Islet precursor cell (in vitro differentiated cells): ENCODE measurements around the gene CDK2AP2.

ENCODE experiments used
- DNase-seq: peaks from one replicate; pipeline ENCODE4 v3.0.0-alpha.2; 2018

CDK2AP2 gene

DNA sequence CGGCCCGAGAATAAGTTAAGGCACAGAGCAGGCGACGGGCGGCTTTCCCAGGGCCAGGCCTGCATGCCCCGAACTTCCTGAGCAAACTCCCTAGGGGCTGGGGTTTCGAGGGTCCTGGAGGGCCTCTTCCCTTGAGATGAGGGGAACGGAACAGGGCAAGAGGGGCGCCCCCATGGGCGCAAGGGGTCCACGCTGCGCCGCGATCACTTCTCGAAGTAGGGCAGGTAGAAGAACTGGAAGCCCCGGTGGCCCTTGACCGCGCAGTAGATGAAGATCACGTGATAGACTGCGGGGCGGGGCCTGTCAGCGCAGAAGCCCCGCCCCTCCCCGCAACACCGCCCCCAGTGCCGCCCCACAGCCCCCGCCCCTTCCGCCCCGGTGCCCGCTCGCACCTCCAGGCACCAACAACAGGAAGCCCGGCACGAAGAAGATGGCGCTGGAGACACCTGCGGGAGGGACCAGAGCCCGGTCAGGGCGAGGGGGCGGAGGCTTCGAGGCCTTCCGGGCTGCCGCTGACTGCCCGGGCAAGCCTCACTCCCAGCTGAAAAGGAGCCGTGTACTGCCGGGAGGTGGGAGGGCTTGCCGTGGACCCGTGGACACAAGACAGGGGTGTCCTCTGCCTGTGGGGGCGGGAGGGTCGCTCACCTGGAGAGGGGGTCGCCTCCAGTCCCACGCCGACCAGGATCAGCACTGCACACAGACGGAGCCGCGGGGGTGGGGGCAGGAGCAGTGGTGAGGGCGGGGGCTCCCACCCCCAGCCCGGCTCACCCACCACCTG is 43.4 kb downstream of the CDK2AP2 start:
- peak; percentile 96 for DNase-seq

DNA sequence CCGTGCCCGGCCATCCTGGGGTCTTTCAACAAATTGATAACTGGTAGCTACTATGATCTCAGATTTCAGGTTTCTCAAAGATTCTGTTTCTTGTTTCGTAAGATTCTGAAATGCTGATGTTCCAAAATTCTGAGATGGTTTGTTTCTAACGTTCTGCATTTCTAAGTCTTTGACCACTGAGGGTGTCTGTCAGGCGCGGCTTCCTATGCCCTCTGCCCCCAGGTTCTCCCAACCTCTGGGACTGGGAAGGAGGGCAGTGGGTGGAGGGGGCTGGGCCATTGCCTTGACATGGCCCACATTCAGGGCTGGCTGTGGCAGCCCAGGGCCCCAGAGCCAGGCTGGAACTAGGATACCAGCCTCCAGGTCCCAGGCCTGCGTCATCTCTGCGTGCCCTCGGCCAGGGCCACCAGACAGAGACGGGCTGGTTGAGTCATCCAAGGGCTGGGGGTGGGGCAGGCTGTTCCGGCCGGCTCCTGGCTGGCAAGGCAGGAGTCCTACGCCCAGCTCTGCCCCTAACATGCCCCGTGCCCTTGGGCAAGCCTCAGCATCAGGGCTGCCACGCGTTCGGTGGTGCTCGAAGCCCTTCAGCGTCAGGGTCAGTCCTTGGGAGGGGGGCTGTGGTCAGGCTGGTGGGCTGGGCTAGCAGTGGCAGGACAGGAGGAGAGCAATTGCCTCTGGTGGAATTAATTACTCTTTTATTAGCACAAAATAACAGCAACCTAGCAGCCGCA is 44.1 kb downstream of the CDK2AP2 start:
- peak; percentile 81 for DNase-seq

DNA sequence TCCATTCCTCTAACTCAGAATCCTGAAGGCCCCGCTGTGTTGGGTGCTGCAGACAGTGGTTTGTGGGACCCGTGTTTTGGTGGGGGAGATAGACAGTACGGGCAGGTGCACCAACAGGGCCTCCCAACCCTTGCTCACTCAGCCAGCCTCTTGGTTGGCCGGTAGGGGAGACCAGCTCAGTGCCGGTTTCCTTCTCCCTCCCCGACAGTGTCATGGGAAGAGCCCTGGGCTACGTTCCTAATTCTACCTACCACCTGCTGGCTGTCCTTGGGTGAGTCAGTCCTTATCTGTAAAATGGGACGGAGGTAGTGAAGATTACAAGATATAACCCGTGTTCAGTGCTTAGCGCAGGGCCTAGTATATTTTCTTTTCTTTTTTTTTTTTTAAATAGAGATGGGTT is 44.8 kb downstream of the CDK2AP2 start:
- peak; percentile 52 for DNase-seq

DNA sequence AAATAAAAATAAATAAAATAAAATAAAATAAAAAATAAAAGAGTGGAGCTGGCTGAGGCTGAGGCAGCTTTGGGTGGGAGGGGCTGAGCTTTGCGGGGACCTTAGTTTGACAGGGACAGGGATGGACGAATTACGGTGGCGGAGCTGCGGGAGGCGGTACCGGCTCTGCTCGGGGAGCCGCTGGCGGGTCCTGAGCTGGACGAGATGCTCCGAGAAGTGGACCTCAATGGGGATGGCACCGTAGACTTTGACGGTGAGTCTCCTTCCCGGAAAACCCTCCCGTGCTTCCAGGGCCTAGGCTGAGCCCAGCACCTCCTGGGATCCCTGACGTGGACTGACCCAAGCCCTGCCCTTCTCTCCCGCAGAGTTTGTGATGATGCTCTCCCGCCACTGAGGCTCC is 49.7 kb downstream of the CDK2AP2 start:
- DNase-seq = no peak

DNA sequence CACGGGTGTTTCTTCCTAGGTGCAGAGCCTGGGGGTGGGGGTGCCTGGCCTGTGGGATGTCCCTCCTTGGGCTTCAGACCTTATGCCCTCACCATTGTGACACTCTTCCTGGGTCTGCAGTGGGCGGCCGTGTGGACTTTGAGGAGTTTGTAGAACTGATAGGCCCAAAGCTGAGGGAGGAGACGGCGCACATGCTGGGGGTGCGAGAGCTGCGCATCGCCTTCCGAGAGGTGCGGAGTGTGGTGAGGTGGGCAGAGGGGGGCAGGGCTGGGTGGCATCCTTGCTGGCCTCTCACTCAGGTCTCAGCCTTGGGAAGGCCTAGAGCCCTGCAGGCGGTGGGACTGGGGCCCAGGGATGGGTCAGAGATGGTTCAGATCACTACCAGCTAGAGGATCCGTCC is 50.5 kb downstream of the CDK2AP2 start:
- no peak for DNase-seq
